ENCODE data around the gene SCFD2.

DNA sequence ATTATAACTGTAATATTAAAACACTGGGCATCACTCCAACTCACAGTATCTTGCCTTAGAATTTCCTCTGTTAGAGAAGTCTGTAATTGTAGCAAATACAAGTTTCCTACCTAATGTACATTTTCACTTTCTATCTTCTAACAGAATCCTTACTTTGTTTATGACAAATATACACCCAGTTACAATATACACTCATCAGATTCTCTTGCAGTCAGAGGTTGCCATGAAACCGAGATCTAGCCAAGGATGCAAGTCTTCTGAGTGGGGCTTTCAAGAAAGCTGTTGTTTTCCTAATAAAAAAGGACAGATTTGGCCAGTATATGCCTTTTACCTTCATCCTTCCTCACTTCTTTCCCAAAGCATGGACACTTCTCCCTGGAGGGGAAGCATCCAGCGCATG, 228.9 kb downstream of the SCFD2 start:
- TF ChIP-seq EMX1 (CRISPR knock-in tag; IDR thresholded peaks at IDR 0.05) (no peak), ATF1 (CRISPR knock-in tag; IDR thresholded peaks at IDR 0.05) (no peak), JUN (CRISPR knock-in tag; IDR thresholded peaks at IDR 0.05) (no peak), FOXP1 (CRISPR knock-in tag; IDR thresholded peaks at IDR 0.05; ENCODE audit: borderline replicate concordance) (no peak), ZNF232 (CRISPR knock-in tag; IDR thresholded peaks at IDR 0.05) (no peak), ZNF281 (CRISPR knock-in tag; IDR thresholded peaks at IDR 0.05) (no peak), KAT7 (CRISPR knock-in tag; IDR thresholded peaks at IDR 0.05; ENCODE audit: borderline replicate concordance) (no peak), TCF7 (CRISPR knock-in tag; IDR thresholded peaks at IDR 0.05; ENCODE audit: low read depth) (no peak), SMAD4 (CRISPR knock-in tag; IDR thresholded peaks at IDR 0.05) (no peak), ATF6 (CRISPR knock-in tag; IDR thresholded peaks at IDR 0.05) (no peak)
- TF ChIP-seq, protein P1, sequence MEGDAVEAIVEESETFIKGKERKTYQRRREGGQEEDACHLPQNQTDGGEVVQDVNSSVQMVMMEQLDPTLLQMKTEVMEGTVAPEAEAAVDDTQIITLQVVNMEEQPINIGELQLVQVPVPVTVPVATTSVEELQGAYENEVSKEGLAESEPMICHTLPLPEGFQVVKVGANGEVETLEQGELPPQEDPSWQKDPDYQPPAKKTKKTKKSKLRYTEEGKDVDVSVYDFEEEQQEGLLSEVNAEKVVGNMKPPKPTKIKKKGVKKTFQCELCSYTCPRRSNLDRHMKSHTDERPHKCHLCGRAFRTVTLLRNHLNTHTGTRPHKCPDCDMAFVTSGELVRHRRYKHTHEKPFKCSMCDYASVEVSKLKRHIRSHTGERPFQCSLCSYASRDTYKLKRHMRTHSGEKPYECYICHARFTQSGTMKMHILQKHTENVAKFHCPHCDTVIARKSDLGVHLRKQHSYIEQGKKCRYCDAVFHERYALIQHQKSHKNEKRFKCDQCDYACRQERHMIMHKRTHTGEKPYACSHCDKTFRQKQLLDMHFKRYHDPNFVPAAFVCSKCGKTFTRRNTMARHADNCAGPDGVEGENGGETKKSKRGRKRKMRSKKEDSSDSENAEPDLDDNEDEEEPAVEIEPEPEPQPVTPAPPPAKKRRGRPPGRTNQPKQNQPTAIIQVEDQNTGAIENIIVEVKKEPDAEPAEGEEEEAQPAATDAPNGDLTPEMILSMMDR (IDR thresholded peaks at IDR 0.05) = no peak
- TF ChIP-seq, protein P2, sequence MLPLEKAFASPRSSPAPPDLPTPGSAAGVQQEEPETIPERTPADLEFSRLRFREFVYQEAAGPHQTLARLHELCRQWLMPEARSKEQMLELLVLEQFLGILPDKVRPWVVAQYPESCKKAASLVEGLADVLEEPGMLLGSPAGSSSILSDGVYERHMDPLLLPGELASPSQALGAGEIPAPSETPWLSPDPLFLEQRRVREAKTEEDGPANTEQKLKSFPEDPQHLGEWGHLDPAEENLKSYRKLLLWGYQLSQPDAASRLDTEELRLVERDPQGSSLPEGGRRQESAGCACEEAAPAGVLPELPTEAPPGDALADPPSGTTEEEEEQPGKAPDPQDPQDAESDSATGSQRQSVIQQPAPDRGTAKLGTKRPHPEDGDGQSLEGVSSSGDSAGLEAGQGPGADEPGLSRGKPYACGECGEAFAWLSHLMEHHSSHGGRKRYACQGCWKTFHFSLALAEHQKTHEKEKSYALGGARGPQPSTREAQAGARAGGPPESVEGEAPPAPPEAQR (CRISPR knock-in tag; IDR thresholded peaks at IDR 0.05) = no peak

All from WTC11 (cell line).